Nephron progenitor cell (in vitro differentiated cells): ENCODE measurements around the gene CLDN24.

Experiments used
- DNase-seq: peaks from one replicate; pipeline ENCODE4 v3.0.0; 2021
- H3K27ac Mint-ChIP-seq: 2 replicates; pipeline ENCODE4 v1.8.0; 2021; ENCODE audit warnings: mild to moderate bottlenecking, moderate library complexity, mixed read lengths
- H3K27me3 Mint-ChIP-seq: 2 replicates; pipeline ENCODE4 v1.8.0; 2021; ENCODE audit warnings: mild to moderate bottlenecking, low read depth, mixed read lengths; ENCODE audit not compliant: poor library complexity
- H3K36me3 Mint-ChIP-seq: 2 replicates; pipeline ENCODE4 v1.8.0; 2021; ENCODE audit warnings: low read depth, mixed read lengths
- H3K4me1 Mint-ChIP-seq: 2 replicates; pipeline ENCODE4 v1.8.0; 2021; ENCODE audit warnings: mixed read lengths
- H3K4me3 Mint-ChIP-seq: 2 replicates; pipeline ENCODE4 v1.8.0; 2021; ENCODE audit warnings: mild to moderate bottlenecking, moderate library complexity, mixed read lengths
- H3K9me3 Mint-ChIP-seq: 2 replicates; pipeline ENCODE4 v1.8.0; 2021; ENCODE audit warnings: mild to moderate bottlenecking, moderate library complexity, mixed read lengths
- CTCF ChIP-seq: fragments of 200-600 bp; sonication (generic); IDR thresholded peaks from 2 replicates; pipeline ENCODE4 v1.5.0; 2021; ENCODE audit warnings: antibody characterized with exemption

The CLDN24 gene

DNA sequence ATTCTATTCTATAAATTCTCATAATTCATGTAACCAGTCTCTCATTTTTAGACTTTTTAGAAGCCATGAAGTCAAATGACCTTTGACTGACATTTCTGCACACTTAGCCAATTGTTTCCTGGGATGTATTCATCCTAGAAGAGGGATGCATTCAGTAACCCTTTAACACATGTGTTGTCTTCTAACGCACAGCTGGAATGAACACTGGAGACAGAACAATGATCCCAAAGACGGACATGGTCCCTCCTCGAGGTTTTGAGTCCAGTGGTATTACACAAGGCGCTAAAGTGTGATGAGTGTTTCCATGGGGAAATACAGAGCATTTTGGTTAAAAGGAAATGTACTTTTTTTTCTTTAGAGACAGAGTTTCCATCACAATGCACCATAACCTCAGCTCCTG, 39.8 kb upstream of the CLDN24 start:
- TF ChIP-seq CTCF: no peak
- peaks cover 53% of the 10 kb centered on the region for H3K4me1 Mint-ChIP-seq
- H3K27ac Mint-ChIP-seq: no peak overlapping the region
- no peak overlapping the region for H3K4me3 Mint-ChIP-seq
- H3K27me3 Mint-ChIP-seq: peaks cover 5% of the 10 kb centered on the region
- H3K9me3 Mint-ChIP-seq: no peaks in the 10 kb centered on the region
- no peaks in the 10 kb centered on the region for H3K36me3 Mint-ChIP-seq
- no peak for DNase-seq

GRCh38 chr4:183360161-183360919, 38.1 kb upstream of the CLDN24 start:
- no peak overlapping the region for H3K27ac Mint-ChIP-seq
- no peak overlapping the region for H3K4me3 Mint-ChIP-seq
- no peak for TF ChIP-seq CTCF
- H3K9me3 Mint-ChIP-seq: no peaks in the 10 kb centered on the region
- DNase-seq: no peak
- peaks cover 3% of the 10 kb centered on the region for H3K27me3 Mint-ChIP-seq
- peaks cover 57% of the 10 kb centered on the region for H3K4me1 Mint-ChIP-seq
- no peaks in the 10 kb centered on the region for H3K36me3 Mint-ChIP-seq

GRCh38 chr4:183358215-183358755, 36.1 kb upstream of the CLDN24 start:
- H3K4me3 Mint-ChIP-seq: no peak overlapping the region

DNA sequence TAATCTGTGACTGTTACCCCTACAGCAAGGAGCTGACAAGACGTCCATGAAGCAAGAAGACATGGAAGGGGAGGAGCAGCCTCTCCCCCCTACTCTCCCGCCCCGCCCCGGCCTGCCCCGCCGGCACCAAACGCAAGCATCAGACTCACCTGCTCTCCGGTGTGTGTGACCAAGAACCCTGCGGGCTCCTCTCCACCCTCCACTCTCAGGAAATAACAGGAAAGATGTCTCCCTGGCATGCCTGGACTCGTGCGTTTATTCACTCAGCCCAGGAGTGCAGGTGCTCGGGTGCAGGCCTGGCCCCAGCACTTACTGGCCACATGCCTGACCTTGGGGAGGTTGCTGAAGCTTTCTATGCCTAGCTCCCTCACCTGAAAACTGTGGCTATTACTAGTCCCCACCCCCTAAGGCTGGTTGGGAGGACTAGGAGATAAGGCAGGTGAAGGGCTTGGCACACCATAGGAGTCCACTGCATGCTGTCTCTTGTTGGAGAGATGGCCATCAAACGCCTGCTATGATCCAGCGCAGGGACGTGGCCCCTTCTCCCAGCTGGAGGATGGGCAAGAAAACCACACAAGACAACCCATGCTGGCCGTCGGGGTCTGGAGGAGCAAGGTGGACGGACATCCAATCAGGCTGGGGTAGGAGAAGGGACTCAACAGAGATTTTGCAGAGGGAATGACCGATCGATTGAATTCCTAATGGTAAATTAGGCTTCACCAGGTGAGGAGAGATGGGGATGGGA, 34.9 kb upstream of the CLDN24 start:
- Mint-ChIP-seq H3K36me3 (no peaks in the 10 kb centered on the region), H3K9me3 (no peaks in the 10 kb centered on the region), H3K27ac (no peak overlapping the region), H3K27me3 (peaks cover 6% of the 10 kb centered on the region), H3K4me3 (no peak overlapping the region), H3K4me1 (peaks cover 50% of the 10 kb centered on the region)
- DNase-seq: no peak
- TF ChIP-seq CTCF: no peak

More at GRCh38 chr4:183358215-183358755, 36.1 kb upstream of the CLDN24 start:
- Mint-ChIP-seq H3K36me3 (no peaks in the 10 kb centered on the region), H3K4me1 (peaks cover 47% of the 10 kb centered on the region), H3K27ac (no peak overlapping the region), H3K9me3 (no peaks in the 10 kb centered on the region), H3K27me3 (peaks cover 6% of the 10 kb centered on the region)
- no peak for DNase-seq
- TF ChIP-seq CTCF: no peak

GRCh38 chr4:183356173-183356830, 34.1 kb upstream of the CLDN24 start:
- Mint-ChIP-seq H3K4me3 (no peak overlapping the region), H3K4me1 (peaks cover 58% of the 10 kb centered on the region), H3K27me3 (peaks cover 6% of the 10 kb centered on the region), H3K36me3 (no peaks in the 10 kb centered on the region), H3K9me3 (no peaks in the 10 kb centered on the region), H3K27ac (peak overlapping the region; percentile 68)
- TF ChIP-seq CTCF: no peak
- no peak for DNase-seq
